ENCODE data around the gene TRIM9. TPM values are rescaled to one million over a fixed set of nuclear protein-coding genes. Genes with fewer than 3 reads are reported as not detected.
A peak's percentile ranks its signal among the peaks of the same experiment; 100 is the strongest.

TRIM9 gene
- total RNA-seq, 1 experiment from 2014 or later, result 9.8 TPM

DNA sequence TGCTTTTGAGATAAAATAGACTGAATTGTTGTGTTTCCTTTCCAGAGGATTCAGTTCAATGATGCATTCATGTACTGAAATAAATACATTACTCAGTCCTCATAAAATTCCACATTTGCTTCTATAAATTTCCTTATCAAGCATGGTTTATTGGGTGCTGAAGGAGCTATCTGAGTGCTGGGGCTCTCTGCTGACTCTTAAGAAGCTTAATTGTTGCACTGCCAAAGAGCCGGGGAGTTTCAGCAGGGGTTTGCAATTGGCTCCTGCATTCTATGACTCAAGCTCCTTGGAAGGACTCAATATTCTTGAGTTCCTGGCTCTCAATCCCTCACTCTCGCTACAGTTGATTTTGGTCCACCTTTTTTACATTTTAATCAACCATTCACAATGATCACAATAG lies 80.8 kb downstream of the TRIM9 start:
- H3K9me3 ChIP-seq (ENCODE audit: low read depth, low read length, poor library complexity, severe bottlenecking), result no peaks in the 10 kb centered on the region
- intact Hi-C loops (cut with micrococcal nuclease; ENCODE audit: unreplicated experiment), result no loop called here
- no peak overlapping the region for H3K27ac ChIP-seq (ENCODE audit: low read depth, low read length, poor library complexity, severe bottlenecking)
- peaks cover 5% of the 10 kb centered on the region for H3K4me1 ChIP-seq (ENCODE audit: insufficient read depth, low read length, poor library complexity, severe bottlenecking)
- peak; percentile 62 for DNase-seq (ENCODE audit: low spot score)
- TF ChIP-seq, protein P1, sequence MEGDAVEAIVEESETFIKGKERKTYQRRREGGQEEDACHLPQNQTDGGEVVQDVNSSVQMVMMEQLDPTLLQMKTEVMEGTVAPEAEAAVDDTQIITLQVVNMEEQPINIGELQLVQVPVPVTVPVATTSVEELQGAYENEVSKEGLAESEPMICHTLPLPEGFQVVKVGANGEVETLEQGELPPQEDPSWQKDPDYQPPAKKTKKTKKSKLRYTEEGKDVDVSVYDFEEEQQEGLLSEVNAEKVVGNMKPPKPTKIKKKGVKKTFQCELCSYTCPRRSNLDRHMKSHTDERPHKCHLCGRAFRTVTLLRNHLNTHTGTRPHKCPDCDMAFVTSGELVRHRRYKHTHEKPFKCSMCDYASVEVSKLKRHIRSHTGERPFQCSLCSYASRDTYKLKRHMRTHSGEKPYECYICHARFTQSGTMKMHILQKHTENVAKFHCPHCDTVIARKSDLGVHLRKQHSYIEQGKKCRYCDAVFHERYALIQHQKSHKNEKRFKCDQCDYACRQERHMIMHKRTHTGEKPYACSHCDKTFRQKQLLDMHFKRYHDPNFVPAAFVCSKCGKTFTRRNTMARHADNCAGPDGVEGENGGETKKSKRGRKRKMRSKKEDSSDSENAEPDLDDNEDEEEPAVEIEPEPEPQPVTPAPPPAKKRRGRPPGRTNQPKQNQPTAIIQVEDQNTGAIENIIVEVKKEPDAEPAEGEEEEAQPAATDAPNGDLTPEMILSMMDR (conservative IDR thresholded peaks at IDR 0.05; ENCODE audit: low read depth, low read length), result no peak
- no peak for TF ChIP-seq EZH2 (IDR thresholded peaks at IDR 0.05; ENCODE audit: borderline replicate concordance, low read depth, low read length, poor library complexity, severe bottlenecking)
- no peaks in the 10 kb centered on the region for H3K36me3 ChIP-seq (ENCODE audit: insufficient read depth, low read length, poor library complexity, severe bottlenecking)
- ChIA-PET POLR2A (ENCODE audit: low non-redundant PET) (no interaction called here), CTCF (no interaction called here)
- H3K4me3 ChIP-seq (ENCODE audit: low read depth, low read length, poor library complexity, severe bottlenecking), result no peak overlapping the region
- BruUV-seq (replicated peaks), result no TSS peak
- H3K27me3 ChIP-seq (replicated peaks; ENCODE audit: insufficient read depth, low read depth, low read length, poor library complexity), result no peaks in the 10 kb centered on the region

DNA sequence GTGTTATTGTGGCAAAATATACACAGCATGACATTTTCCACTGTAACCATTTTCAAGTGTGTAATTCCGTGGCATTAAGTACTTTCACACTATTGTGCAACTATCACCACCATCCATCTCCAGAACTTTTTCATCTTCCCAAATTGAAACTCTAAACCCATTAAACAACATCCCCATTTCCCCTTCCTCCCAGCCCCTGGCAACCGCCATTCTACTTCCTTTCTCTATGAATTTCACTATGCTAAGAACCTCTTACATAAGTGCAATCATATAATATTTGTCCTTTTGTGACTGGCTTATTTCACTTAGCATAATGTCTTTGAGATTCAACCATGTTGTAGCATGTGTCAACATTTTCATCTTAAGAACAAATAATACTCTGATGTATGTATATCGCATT lies 82.8 kb downstream of the TRIM9 start:
- H3K4me3 ChIP-seq (ENCODE audit: low read depth, low read length, poor library complexity, severe bottlenecking), result no peak overlapping the region
- no peaks in the 10 kb centered on the region for H3K9me3 ChIP-seq (ENCODE audit: low read depth, low read length, poor library complexity, severe bottlenecking)
- DNase-seq (ENCODE audit: low spot score), result no peak
- H3K27me3 ChIP-seq (replicated peaks; ENCODE audit: insufficient read depth, low read depth, low read length, poor library complexity), result no peaks in the 10 kb centered on the region
- BruUV-seq (replicated peaks), result no TSS peak
- peaks cover 7% of the 10 kb centered on the region for H3K4me1 ChIP-seq (ENCODE audit: insufficient read depth, low read length, poor library complexity, severe bottlenecking)
- ChIA-PET CTCF (no interaction called here), POLR2A (ENCODE audit: low non-redundant PET) (no interaction called here)
- intact Hi-C loops (cut with micrococcal nuclease; ENCODE audit: unreplicated experiment), result no loop called here
- H3K36me3 ChIP-seq (ENCODE audit: insufficient read depth, low read length, poor library complexity, severe bottlenecking), result no peaks in the 10 kb centered on the region
- no peak overlapping the region for H3K27ac ChIP-seq (ENCODE audit: low read depth, low read length, poor library complexity, severe bottlenecking)
- TF ChIP-seq, protein P1 (conservative IDR thresholded peaks at IDR 0.05; ENCODE audit: low read depth, low read length), result no peak
- no peak for TF ChIP-seq EZH2 (IDR thresholded peaks at IDR 0.05; ENCODE audit: borderline replicate concordance, low read depth, low read length, poor library complexity, severe bottlenecking)

- BruUV-seq (replicated peaks), result no TSS peak
- intact Hi-C loops (cut with micrococcal nuclease; ENCODE audit: unreplicated experiment), result no loop called here
- TF ChIP-seq, protein P1 (conservative IDR thresholded peaks at IDR 0.05; ENCODE audit: low read depth, low read length), result no peak
- no peak for TF ChIP-seq EZH2 (IDR thresholded peaks at IDR 0.05; ENCODE audit: borderline replicate concordance, low read depth, low read length, poor library complexity, severe bottlenecking)
- Histone ChIP-seq H3K4me3 (ENCODE audit: low read depth, low read length, poor library complexity, severe bottlenecking) (no peak overlapping the region), H3K27ac (ENCODE audit: low read depth, low read length, poor library complexity, severe bottlenecking) (no peak overlapping the region), H3K27me3 (replicated peaks; ENCODE audit: insufficient read depth, low read depth, low read length, poor library complexity) (no peaks in the 10 kb centered on the region), H3K4me1 (ENCODE audit: insufficient read depth, low read length, poor library complexity, severe bottlenecking) (peaks cover 29% of the 10 kb centered on the region), H3K9me3 (ENCODE audit: low read depth, low read length, poor library complexity, severe bottlenecking) (no peaks in the 10 kb centered on the region), H3K36me3 (ENCODE audit: insufficient read depth, low read length, poor library complexity, severe bottlenecking) (no peaks in the 10 kb centered on the region)
- no peak for DNase-seq (ENCODE audit: low spot score)
- POLR2A ChIA-PET (ENCODE audit: low non-redundant PET), result interaction anchor here (0.6 kb wide), 1 partner anchor 10 kb away, joined by 23 read pairs; no protein-coding TSS in a partner anchor
- CTCF ChIA-PET, result no interaction called here
Measured at GRCh38 chr14:51008446-51008845, 86.5 kb downstream of the TRIM9 start.

Measured in A673 (cell line).